ENCODE results near the gene HTD2.
"Not testable (repeated sequence)": the region's sequence is repeated elsewhere in the genome, so short reads cannot be mapped to it uniquely, and the experiment has no call there.

Gene HTD2

DNA sequence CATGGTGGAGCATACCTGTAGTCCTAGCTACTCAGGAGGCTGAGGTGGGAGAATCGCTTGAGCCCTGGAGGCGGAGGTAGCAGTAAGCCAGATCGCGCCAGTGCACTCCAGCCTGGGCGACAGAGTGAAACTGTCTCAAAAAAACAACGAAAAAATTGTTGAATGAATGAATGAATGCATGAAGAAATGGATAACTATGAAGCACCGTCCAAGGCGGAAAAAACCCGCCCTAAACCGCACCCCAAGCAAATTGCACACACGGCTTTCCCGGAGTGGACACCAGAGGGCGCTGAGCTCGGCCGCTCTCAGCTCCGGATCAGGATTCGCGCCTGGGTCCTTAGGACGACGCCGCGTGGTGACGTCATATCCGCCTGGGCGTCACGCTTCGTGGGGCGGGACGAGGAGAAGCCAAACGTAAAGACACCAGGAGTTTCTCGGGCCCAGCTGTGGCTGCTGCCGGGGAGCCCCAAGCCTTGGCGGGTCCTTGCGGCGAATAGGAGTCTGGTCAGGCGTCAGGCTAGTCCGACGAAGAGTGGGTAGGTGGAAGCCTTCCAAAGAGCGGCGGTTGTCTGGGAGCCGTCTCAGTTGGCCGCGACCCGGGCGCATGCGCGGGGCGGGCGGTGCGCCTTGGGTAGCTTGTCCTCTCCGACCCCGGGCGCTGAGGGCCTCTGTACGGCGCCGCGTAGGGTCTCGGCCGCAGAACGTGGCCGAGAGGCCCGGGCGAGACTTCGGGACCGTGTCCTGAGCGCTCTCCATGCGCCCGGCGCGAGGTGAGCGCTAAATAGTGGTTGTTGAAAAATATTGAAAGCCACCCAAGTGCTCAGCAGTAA is at the start of gene HTD2, which contains the start of gene RPP14:
HTD2 (plus strand) TSS at position 639 of the 830 bp plus-strand sequence. CDS start 11,094 bp downstream, outside the sequence.
RPP14 (plus strand) TSS at position 364 of the 830 bp plus-strand sequence. CDS start 4,085 bp downstream, outside the sequence.
- DNase-seq (ENCODE audit: low read depth in 2 of 2) = peak; percentile 97

DNA sequence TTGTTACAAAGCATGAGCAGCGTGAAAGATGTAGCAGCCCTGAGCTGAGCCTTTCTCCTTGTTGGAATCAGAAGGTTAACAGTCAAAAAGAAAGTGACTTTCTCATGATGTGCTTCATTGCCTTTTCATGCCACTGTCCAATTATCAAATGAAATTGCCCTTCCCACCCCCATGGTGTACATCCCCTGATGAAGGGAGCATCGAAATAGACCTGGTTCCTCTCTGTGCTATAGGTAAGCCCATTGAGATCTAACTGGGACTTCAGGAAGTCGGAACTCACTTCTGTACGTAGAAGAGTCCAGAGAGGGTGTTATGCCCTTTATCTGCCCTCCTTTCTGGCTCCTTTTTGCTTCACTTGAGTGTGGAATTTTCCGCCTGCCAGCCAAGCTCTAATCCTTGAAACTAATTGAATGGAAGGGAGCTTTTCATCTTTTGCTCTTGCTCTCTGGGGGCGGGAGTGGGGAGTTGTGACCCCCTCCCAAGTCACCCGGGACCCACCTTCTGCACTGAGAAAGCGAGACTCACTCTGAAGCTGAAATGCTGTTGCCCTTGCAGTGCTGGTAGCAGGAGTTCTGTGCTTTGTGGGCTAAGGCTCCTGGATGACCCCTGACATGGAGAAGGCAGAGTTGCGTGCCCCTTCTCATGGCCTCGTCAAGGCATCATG is 47.8 kb upstream of the HTD2 start:
- no peak for DNase-seq (ENCODE audit: low read depth in 2 of 2)

DNA sequence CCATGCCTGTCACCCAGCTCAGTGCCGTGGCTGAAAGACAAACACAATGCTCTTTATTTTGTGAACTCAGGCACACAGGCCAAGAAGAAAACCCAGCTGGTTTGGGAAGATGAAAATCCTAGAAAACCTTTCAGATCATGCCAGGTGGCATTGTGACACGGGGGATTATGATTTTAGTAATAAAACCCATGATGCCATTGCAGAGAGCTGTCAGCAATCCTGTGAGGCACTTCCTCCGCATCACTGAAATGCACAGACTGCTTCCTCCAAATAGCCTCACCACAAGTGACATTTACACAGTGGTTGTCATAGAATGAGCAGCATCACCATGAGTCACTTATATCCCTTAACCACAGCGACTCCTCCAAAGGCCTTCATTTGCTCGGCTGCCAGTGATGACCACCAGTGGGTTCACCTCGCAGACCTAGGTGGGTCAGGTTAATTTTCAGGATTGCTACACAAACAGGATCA is 46.0 kb upstream of the HTD2 start:
- peak; percentile 10 to 31 for DNase-seq (ENCODE audit: low read depth in 2 of 2)

DNA sequence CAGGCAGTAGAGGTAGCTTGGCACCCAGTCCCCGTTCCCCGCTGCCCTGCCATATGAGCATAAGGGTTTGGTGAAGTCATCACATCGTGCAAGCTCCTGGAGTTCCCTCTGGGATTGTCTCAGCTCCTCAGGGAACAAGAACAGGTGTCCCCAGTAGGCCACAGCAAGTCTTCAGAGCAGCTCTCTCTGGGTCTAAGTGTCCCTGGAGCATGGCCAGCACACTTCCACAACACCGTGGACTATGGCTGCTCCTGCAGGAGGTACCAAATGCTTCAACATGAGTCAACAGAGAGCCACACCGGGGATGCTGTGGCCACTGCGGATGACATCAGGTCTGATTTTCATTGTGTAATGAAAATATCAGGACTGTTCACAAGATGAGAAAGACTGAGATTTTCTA is 45.6 kb upstream of the HTD2 start:
- DNase-seq (ENCODE audit: low read depth in 2 of 2) = no peak

DNA sequence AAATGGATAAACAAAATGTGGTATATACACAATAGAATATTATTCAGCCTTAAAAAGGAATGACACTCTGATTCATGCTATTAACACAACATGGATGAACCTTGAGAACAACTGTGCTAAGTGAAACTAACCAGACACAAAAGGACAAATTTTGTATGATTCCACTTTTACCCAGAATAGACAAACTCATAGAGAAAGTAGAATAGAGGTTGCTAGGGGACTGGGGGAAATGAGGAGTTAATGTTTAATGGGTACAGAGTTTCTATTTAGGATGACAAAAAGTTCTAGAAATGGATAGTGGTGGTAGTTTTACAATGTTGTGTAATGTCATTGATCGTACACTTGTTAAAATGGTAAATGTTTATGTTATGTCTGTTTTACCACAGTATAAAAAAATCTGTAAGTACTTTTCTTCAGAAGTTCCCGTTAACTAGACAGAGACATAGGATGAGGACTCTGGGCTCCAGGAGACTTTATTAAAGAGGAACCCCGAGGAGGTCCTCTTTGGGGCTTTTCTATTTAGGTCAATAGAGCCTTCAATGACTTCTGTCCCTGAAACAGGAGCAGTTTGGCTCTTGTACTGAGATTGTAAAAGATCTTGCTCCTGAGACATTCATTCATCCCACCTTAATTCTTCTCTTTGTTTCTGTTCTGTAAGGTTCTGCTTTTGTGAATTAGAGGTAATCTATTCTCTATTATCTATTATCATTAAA is 44.2 kb upstream of the HTD2 start:
- no peak for DNase-seq (ENCODE audit: low read depth in 2 of 2)

DNA sequence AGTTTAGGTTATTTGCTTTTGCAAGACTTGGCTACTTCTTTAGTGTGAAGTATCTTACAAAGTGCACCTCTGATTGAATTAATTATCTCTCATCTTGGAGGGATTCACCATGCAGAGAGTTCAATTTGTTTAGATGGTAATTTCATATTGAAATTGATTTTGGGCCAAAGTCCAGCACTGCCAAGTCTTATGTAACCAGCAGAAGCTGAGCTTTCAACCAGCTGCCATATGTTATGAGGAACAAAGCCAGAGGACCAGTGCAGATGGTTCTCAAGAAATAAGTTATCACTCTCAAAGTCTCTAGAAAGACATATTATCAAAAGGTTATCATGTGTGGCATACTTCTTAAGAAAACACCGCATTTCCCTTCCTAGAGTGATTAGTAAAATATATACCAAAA is 39.7 kb upstream of the HTD2 start:
- DNase-seq (ENCODE audit: low read depth in 2 of 2) = no peak

DNA sequence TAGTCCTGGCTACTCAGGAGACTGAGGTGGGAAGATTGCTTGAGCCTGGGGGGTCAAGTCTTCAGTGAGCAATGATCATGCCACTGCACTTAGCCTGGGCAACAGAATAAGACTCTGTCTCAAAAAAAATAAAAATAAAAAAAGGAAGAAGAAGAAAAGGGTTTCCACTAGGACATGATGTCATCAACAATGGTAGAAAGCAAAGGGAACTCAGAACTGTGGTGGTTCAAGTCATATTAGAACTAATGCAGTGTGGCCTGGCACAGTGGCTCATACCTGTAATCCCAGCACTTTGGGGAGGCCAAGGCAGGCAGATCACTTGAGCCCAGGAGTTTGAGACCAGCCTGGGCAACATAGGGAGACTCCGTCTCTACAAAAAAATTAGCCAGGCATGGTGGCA is 38.8 kb upstream of the HTD2 start:
- not testable (repeated sequence) for DNase-seq (ENCODE audit: low read depth in 2 of 2)

DNA sequence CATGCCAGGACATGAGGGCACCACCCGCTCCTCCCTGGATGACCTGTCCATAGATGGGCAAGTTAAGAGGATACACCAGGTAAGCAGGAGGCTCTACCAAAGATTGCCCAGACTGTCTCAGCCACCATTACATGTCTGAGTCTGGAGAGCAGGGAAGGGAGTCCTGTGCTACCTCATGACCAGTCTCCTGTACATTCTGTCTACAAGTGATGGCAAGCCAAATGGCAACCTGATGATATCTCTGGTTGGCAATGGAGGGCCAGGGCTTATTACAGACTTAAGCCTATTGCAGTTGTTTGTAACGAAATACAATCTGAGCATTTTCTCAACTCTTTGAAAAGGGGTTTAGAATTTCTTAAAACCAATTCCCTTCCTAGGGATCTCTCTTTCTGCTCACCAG is 37.0 kb upstream of the HTD2 start:
- no peak for DNase-seq (ENCODE audit: low read depth in 2 of 2)

DNA sequence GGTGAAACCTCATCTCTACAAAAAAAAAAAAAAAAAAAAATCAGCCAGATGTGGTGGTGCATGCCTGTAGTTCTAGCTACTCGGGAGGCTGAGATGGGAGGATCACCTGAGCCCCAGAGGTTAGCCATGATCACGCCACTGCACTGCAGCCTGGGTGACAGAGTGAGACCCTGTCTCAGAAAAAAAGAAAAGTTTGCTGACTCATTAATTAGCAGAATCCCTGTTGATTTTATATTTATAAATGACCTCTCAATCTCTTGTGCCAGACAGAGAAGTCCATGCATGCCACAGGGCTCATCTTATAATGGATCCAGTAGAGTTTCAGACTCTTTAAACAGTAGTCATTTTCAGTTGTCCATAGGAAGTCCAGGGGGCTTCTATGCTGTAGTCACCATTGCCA is 35.8 kb upstream of the HTD2 start:
- no peak for DNase-seq (ENCODE audit: low read depth in 2 of 2)

DNA sequence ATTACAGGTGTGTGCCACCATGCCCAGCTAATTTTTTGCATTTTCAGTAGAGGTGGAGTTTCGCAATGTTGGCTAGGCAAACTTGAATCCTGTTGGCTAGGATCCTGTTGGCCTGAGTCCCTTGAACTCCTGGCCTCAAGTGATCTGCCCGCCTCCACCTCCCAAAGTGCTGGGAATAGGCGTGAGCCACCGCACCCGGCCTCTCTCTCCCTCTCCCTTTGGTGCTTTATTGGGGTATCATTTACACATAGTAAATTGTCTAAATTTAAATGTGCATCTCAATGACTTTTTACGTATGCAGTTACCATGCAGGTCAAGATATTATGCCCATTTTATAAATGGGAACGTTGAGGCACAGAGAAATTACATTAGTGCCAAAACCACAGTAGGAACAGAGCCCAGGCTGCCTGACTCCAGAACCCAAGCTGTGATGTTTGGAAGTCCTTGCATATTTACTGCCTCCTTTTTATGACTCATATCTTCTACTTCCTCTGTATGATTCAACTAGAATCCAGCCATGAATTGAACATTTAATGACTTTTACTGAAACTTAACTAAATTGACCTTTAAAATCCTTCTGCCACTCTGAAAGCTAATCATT is 34.3 kb upstream of the HTD2 start:
- no peak for DNase-seq (ENCODE audit: low read depth in 2 of 2)

DNA sequence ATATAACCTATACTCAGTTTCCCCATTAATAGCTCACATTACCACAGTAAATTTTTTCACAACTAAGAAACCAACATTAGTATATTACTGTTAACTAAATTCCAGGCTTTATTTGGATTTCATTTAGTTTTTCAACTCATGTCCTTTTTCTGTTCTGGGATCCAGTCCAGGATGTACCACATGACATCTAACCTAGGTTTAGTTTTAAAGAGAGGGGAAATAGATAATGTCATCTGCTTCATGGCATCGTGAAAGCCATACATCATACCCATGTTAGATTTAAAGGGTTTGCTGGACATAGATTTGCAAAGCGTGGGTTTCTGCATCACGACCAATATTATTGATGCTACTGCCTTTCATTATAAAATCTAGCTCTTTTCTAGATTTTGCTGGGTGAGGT is 33.4 kb upstream of the HTD2 start:
- no peak for DNase-seq (ENCODE audit: low read depth in 2 of 2)

DNA sequence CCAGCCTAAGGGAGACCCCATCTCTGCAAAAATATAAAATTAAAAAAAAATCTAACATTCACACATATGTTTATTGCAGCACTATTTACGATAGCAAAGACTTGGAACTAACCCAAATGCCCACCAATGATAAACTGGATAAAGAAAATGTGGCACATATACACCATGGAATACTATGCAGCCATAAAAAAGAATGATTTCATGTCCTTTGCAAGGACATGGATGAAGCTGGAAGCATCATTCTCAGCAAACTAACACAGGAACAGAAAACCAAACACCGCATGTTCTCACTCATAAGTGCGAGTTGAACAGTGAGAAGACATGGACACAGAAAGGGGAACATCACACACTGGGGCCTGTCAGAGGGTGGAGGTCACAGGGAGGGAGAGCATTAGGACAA is 33.0 kb upstream of the HTD2 start:
- DNase-seq (ENCODE audit: low read depth in 2 of 2) = not testable (repeated sequence)

DNA sequence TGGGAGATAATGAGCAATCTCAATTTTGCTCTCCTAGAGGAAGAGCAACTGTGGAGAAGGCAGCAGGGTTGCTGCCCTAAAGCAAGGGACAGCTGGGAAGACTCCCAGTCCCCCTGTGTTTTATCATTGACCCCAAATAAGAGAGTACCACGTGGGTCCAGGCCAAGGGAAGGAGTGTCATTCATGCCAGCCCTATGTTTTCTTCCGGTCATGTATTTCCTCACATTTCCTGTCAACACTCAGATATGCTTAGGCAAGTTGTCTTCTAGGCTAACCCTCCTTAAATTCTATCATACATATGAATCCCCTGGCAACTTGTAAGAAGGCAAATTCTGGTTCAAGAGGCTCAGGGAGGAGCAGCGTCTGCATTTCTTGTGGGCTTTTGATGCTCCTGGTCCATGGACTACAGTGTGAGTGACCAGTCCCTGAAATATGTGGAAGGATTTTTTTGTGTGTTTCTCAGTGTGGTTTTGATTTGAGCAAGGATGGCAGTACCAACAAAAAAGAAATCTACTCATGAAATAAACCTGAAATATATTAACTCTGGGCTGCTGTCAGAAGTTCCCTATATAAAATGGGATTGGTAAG is 32.2 kb upstream of the HTD2 start:
- DNase-seq (ENCODE audit: low read depth in 2 of 2) = no peak

DNA sequence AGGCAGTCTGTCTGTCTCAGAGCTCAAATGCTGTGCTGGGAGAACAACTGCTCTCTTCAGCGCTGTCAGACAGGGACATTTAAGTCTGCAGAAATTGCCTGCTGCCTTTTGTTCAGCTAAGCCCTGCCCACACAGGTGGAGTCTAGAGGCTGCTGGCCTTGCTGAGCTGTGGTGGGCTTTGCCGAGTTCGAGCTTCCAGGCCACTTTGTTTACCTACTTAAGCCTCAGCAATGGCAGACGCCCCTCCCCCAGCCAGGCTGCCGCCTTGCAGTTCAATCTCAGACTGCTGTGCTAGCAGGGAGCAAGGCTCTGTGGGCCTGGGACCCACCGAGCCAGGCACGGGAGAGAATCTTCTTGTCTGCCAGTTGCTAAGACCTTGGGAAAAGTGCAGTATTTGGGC is 25.3 kb upstream of the HTD2 start:
- no peak for DNase-seq (ENCODE audit: low read depth in 2 of 2)

DNA sequence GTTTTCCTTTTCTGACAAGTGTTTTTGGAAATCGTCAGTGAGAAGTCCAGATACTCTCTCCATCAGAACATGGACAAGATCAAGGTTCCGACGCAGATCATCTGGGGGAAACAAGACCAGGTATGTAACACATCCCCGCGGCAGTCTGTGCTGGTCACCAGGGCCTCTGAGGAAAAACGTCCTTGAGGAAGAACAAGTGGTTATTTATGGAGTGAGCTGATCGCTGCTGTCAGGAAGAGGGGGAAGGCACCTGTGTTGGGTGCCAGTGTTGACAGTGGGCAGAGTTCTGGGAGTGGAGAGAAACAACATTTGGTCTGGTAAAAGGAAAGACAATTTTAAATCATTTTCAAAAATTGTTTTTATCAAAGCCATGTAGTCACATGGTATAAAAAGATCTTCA is 21.0 kb upstream of the HTD2 start:
- DNase-seq (ENCODE audit: low read depth in 2 of 2) = no peak

DNA sequence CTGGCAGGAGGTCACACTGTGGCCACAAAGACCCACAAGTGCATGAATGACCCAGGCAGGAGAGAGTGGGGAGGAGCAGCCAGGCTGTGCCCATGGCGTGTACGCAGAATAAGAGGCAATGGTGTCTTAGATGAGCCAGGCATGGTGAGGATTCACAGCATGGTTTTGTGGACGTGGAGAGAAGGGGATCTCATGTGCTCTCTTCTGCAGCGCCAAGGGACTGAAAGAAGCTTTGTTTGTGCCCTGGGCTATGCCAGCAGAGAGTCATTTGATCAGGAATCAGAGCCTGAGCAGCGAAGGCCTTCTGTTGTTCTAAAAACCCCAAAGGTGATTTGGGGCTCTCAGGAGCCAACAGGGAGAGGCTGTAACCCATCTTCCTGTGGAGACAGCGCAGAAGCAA is 19.0 kb upstream of the HTD2 start:
- DNase-seq (ENCODE audit: low read depth in 2 of 2) = no peak

DNA sequence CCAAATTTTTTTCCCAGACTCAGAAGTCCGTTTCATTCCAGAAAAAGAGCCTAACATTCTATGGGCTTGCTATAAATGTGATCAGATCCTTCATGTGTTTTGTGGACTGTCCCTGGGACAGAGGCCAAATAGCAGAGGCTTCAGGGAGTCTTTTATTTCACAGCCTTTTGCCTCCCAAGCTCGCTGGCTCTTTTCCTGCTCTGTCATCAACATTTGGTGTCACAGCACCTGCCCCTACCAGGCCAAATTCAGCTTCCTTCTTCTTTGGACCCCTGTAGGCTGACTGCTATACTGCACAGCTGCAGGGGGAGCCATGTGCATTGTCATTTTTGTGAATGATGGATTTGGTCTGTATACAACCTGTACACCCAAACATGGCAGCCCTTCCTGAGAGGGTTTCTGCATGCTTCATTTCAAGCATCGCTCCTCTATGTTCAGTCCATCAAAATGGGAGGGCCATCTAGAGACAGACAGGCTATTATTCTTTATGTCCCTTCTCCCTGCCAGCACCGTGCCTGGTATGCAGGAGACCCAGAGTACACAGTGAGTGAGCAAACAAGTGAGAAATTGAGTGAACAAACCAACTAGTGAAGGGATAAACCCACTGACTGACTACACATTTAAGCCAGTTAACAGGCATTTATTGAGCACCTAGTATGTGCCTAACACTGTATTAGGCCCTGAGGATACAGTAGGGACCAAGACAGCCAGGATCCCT is 18.1 kb upstream of the HTD2 start:
- no peak for DNase-seq (ENCODE audit: low read depth in 2 of 2)

DNA sequence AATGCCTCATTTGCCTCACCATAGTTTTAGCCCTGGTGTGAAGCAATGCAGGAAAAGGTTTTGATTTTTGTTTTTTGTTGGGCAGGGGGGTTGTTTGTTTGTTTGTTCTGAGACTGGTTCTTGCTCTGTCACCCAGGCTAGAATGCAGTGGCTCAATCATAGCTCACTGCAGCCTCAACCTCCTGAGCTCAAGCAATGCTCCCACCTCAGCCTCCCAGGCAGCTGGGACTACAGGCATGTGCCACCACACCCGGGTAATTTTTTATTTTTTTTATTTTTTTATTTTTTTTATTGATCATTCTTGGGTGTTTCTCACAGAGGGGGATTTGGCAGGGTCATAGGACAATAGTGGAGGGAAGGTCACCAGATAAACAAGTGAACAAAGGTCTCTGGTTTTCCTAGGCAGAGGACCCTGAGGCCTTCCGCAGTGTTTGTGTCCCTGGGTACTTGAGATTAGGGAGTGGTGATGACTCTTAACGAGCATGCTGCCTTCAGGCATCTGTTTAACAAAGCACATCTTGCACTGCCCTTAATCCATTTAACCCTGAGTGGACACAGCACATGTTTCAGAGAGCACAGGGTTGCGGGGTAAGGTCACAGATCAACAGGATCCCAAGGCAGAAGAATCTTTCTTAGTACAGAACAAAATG is 17.2 kb upstream of the HTD2 start:
- not testable (repeated sequence) for DNase-seq (ENCODE audit: low read depth in 2 of 2)

DNA sequence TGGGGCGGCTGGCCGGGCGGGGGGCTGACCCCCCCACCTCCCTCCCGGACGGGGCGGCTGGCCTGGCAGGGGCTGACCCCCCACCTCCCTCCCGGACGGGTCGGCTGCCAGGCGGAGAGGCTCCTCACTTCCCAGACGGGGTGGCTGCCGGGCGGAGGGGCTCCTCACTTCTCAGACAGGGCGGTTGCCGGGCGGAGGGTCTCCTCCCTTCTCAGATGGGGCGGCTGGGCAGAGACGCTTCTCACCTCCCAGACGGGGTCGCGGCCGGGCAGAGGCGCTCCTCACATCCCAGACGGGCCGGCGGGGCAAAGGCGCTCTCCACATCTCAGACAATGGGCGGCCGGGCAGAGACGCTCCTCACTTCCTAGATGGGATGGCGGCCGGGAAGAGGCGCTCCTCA is 15.9 kb upstream of the HTD2 start:
- not testable (repeated sequence) for DNase-seq (ENCODE audit: low read depth in 2 of 2)

DNA sequence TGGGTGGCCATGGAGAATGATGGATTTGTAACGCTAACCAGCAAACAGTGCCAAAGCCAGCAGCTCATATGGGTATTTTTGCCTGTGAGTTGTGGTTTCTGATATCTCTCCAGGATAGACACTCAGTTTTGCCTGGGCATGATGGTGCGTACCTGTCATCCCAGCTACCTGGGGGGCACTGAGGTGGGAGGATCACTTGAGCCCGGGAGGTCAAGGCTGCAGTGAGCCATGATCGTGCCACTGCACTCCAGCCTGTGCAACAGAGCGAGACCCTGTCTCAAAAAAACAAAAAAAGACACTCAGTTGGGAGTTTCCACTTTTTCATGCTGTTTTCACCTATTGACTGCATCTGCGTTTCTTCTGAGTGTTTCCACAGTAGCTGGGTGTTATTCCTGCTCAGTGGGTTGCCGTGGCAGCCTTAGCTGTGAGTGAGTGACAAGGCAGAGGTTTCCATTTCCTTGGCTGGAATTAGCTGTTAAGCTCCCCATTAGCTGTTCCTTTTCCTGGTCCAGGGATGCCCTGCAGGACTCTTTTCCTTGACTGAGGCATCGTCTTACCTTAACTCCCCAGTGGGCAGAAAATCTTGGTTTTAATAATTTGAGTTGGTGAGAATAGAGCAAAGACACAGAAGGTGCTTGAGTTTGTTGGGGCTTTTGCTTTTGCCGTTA is 14.5 kb upstream of the HTD2 start:
- DNase-seq (ENCODE audit: low read depth in 2 of 2) = no peak
